ENCODE results near the gene CCDC70.

DNA sequence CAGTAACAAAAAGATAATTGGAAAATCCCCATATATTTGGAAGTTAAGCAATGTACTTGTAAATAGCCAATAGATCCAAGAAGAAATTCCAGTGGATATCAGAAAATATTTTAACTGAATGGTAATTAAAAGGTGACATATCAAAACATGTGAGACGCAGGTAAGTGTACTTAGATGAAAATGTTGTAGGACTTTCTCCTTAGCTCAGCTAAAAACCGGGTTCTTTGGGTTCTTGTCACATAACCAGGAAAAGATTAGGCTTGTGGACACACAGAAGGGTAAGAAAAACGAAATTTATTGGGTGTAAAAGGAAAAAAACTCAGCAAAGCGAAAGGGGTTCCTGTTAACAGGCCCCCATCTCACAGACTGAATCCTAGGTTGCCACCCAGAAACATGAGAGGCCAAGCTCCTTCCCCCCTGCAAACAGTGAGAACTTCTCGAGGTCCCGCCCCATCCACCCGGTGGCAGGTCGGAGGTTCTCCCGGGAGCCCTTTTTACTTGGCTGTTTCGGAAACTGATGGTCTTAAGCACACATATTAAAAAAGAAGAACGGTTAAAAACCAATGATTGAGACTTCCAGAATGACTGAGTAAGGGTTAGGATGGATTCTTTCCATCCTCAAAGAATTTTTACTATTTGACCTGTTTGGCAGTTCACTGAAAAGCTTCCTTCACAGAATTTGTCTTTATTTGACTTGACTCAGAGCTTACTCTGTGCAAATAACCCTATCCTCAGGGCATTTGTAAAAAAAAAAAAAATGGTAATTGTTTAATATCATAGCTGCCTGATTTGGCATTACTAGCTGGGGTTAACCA, 3.1 kb upstream of the CCDC70 start:
- TF ChIP-seq, protein P1, sequence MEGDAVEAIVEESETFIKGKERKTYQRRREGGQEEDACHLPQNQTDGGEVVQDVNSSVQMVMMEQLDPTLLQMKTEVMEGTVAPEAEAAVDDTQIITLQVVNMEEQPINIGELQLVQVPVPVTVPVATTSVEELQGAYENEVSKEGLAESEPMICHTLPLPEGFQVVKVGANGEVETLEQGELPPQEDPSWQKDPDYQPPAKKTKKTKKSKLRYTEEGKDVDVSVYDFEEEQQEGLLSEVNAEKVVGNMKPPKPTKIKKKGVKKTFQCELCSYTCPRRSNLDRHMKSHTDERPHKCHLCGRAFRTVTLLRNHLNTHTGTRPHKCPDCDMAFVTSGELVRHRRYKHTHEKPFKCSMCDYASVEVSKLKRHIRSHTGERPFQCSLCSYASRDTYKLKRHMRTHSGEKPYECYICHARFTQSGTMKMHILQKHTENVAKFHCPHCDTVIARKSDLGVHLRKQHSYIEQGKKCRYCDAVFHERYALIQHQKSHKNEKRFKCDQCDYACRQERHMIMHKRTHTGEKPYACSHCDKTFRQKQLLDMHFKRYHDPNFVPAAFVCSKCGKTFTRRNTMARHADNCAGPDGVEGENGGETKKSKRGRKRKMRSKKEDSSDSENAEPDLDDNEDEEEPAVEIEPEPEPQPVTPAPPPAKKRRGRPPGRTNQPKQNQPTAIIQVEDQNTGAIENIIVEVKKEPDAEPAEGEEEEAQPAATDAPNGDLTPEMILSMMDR (IDR thresholded peaks at IDR 0.05) = no peak
- TF ChIP-seq POLR2A (IDR thresholded peaks at IDR 0.05) (no peak), POLR2AphosphoS5 (IDR thresholded peaks at IDR 0.05) (no peak), EP300 (IDR thresholded peaks at IDR 0.05) (no peak)
